Measurements from ENCODE around the gene SEC22A. TPM values are rescaled to one million over a fixed set of nuclear protein-coding genes. Genes with fewer than 3 reads are reported as not detected.

Gene SEC22A
- total and polyA plus RNA-seq, 4 donors: 6.9 to 47.7 (median 11.9) TPM

DNA sequence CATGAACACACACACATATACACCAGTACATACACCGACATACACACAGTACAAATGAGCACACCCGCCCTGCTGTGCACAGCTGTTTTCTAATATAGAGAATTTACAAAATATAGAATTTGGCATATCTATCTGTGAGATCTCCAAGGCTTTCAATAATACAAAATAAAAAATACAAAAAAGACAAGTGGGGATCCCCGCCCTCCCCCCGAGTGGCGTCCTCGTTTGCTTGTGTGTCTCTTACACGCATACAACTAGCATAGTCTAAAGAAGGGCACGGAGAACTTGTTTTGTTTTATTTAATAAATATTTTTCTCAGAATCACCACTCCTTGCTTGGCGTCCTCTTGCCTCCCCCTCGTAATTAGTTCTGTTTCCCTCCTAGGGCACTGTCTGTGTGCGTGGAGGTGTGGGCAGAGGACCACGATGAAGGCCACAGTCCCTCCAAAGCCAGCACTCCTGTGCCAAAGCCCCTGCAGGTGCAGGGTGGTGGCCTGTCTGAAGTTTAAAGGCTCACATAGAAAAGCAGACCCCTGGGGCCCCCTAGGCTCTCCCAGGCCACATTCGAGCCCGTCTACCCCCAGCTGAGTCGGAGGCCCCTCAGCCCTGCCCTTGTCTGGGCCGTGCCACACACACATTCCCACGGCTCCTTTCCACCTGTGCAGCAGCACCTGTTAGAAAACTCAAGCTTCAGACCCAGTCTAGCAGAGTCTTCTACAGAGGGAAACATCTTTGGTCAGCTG lies 82.1 kb downstream of the SEC22A start:
- 89 to 91% methylated on average over 17 of the region's 17 CpGs for WGBS, 2 donors
- TF ChIP-seq, protein P1, sequence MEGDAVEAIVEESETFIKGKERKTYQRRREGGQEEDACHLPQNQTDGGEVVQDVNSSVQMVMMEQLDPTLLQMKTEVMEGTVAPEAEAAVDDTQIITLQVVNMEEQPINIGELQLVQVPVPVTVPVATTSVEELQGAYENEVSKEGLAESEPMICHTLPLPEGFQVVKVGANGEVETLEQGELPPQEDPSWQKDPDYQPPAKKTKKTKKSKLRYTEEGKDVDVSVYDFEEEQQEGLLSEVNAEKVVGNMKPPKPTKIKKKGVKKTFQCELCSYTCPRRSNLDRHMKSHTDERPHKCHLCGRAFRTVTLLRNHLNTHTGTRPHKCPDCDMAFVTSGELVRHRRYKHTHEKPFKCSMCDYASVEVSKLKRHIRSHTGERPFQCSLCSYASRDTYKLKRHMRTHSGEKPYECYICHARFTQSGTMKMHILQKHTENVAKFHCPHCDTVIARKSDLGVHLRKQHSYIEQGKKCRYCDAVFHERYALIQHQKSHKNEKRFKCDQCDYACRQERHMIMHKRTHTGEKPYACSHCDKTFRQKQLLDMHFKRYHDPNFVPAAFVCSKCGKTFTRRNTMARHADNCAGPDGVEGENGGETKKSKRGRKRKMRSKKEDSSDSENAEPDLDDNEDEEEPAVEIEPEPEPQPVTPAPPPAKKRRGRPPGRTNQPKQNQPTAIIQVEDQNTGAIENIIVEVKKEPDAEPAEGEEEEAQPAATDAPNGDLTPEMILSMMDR (IDR thresholded peaks at IDR 0.05; ENCODE audit: control extremely low read depth, extremely low read depth): no peak
- ATAC-seq (ENCODE audit: insufficient read depth, low FRiP score): no peak
- Histone ChIP-seq H3K27ac (ENCODE audit: low read depth in 1 of 2, low read length in 1 of 2) (no peak overlapping the region), H3K9me3 (ENCODE audit: control insufficient read depth in 4 of 4, insufficient read depth in 3 of 4, low read length in 3 of 4) (no peaks in the 10 kb centered on the region), H3K4me1 (ENCODE audit: control insufficient read depth in 5 of 5, insufficient read depth in 5 of 5, low read length in 5 of 5) (no peaks in the 10 kb centered on the region), H3K27me3 (ENCODE audit: control insufficient read depth in 3 of 3, insufficient read depth in 3 of 3, low read length in 2 of 3) (no peaks in the 10 kb centered on the region), H3K4me3 (no peak overlapping the region), H3K9ac (ENCODE audit: insufficient read depth in 1 of 2, low read length in 2 of 2) (no peak overlapping the region), H3K36me3 (ENCODE audit: control insufficient read depth in 4 of 4, insufficient read depth in 4 of 4, low read length in 4 of 4) (peaks cover 0 to 10% (median 2%) of the 10 kb centered on the region in 4 donors)
- no peak for DNase-seq

DNA sequence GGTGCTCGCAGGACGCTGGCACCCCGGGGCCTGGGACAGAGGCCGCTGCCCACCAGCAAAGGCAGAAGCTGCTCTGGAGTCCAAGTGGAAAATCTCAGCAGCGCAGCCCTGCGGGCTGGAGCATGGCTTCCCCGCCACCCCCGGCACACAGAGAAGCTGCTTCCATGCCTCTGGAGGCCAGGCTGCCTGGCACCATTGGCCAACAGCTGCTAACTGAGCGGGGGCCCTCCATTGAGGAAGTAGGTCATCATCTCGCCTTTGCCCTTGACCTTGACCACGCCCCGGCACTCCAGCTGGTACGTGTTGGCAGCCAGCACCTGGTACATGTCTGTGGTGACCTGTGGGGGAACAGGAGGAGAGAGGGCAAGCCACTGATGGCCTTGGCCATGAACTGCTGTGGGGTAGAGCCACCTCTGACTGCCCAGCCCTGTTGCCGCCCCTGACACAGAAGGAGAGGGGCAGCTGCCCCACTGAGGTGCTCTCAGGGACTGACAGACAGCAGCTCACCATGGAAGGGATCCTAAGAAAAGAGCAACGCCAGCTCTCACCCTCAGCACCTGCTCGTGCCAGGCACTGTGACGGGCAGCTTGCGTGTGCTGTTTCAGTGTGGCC lies 82.8 kb downstream of the SEC22A start:
- TF ChIP-seq, protein P1 (IDR thresholded peaks at IDR 0.05; ENCODE audit: control extremely low read depth, extremely low read depth): no peak
- H3K9me3 ChIP-seq (ENCODE audit: control insufficient read depth in 4 of 4, insufficient read depth in 3 of 4, low read length in 3 of 4): no peaks in the 10 kb centered on the region
- no peaks in the 10 kb centered on the region for H3K27me3 ChIP-seq (ENCODE audit: control insufficient read depth in 3 of 3, insufficient read depth in 3 of 3, low read length in 2 of 3)
- H3K9ac ChIP-seq (ENCODE audit: insufficient read depth in 1 of 2, low read length in 2 of 2): no peak overlapping the region
- 85 to 88% methylated on average over 18 of the region's 18 CpGs for WGBS, 2 donors
- peaks cover 0 to 10% (median 2%) of the 10 kb centered on the region in 4 donors for H3K36me3 ChIP-seq (ENCODE audit: control insufficient read depth in 4 of 4, insufficient read depth in 4 of 4, low read length in 4 of 4)
- ATAC-seq (ENCODE audit: insufficient read depth, low FRiP score) (no peak), DNase-seq (no peak)
- H3K27ac ChIP-seq (ENCODE audit: low read depth in 1 of 2, low read length in 1 of 2): no peak overlapping the region
- no peaks in the 10 kb centered on the region for H3K4me1 ChIP-seq (ENCODE audit: control insufficient read depth in 5 of 5, insufficient read depth in 5 of 5, low read length in 5 of 5)
- no peak overlapping the region for H3K4me3 ChIP-seq

DNA sequence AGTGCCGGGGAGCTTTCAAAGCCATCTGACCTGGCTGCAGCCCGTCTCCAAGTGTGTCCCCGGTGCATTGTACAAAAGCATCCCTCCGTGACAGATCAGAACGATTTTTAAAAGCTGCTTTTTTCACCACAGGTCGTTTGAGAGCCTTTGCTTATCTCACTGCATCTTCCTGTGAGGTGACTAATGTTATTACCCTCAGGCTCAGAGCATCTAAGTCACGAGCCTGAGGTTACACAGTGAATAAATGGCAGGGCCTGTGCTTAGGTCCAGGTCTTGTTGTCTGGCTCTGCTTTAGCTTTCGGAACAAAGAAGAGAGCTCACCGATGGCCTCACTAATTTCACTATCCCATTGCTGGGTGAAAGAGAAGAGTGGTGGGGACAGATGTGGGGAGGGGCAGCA lies 83.3 kb downstream of the SEC22A start:
- H3K27me3 ChIP-seq (ENCODE audit: control insufficient read depth in 3 of 3, insufficient read depth in 3 of 3, low read length in 2 of 3): no peaks in the 10 kb centered on the region
- no peak overlapping the region for H3K27ac ChIP-seq (ENCODE audit: low read depth in 1 of 2, low read length in 1 of 2)
- peaks cover 0 to 2% (median 0%) of the 10 kb centered on the region in 5 donors for H3K4me1 ChIP-seq (ENCODE audit: control insufficient read depth in 5 of 5, insufficient read depth in 5 of 5, low read length in 5 of 5)
- ATAC-seq (ENCODE audit: insufficient read depth, low FRiP score): no peak
- 76 to 81% methylated on average over 9 of the region's 9 CpGs for WGBS, 2 donors
- peaks cover 0 to 10% (median 2%) of the 10 kb centered on the region in 4 donors for H3K36me3 ChIP-seq (ENCODE audit: control insufficient read depth in 4 of 4, insufficient read depth in 4 of 4, low read length in 4 of 4)
- DNase-seq: no peak
- H3K4me3 ChIP-seq: no peak overlapping the region
- H3K9ac ChIP-seq (ENCODE audit: insufficient read depth in 1 of 2, low read length in 2 of 2): no peak overlapping the region
- TF ChIP-seq, protein P1 (IDR thresholded peaks at IDR 0.05; ENCODE audit: control extremely low read depth, extremely low read depth): no peak
- H3K9me3 ChIP-seq (ENCODE audit: control insufficient read depth in 4 of 4, insufficient read depth in 3 of 4, low read length in 3 of 4): no peaks in the 10 kb centered on the region

All from lung (tissue), 12 donors.